Measurements from ENCODE around the gene PLGRKT.
"Not testable (repeated sequence)": the region's sequence is repeated elsewhere in the genome, so short reads cannot be mapped to it uniquely, and the experiment has no call there.

- TF ChIP-seq NR2F2 (IDR thresholded peaks at IDR 0.05); TAF1 (conservative IDR thresholded peaks at IDR 0.05); CTCF (IDR thresholded peaks at IDR 0.05; ENCODE audit: low read depth, low read length, missing input control); GABPA (IDR thresholded peaks at IDR 0.05 in 1 of 2, conservative IDR thresholded peaks at IDR 0.05 in 1 of 2): not testable (repeated sequence)
Observed at GRCh38 chr9:5445096-5445495, 7.4 kb upstream of the PLGRKT start.
